GM19043 (cell line): ENCODE measurements around the gene GCLC.
"Not testable (repeated sequence)": the region's sequence is repeated elsewhere in the genome, so short reads cannot be mapped to it uniquely, and the experiment has no call there.

Experiments
- ATAC-seq: cut with Tn5 transposase; IDR thresholded peaks from one replicate; pipeline ENCODE4 v1.9.1; 2021; ENCODE audit warnings: low read depth; ENCODE audit not compliant: unreplicated experiment

Gene GCLC

DNA sequence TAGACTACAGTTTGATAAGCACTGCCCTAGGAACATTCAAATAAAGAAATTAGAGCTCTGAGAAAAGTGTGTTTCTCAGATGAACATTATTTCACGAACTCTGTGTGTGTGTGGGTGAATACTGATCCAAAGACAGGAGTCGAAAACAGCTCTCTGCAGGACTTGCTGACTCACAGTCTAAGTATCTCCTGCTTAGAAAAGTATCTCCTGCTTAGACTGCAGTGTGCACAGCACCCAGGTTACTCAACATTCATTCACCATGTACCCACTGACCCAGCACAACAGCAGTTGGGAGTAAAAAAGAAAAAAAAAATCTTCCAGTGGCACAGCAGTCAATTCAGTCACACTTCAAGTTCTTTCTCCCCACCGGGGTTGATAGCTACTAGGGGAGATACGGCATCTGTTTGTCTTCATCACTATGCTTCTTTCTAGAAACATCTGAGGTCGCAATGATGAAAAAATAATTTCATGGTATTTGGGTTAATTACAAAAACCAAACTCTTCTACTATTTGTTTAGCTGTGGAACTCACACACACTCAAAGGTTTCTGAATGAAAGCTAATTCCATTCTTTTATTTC is 48.0 kb downstream of the GCLC start:
- no peak for ATAC-seq

- ATAC-seq, result no peak
Observed at GRCh38 chr6:53495506-53496499, 49.1 kb downstream of the GCLC start.

GRCh38 chr6:53494076-53494475 is 50.8 kb downstream of the GCLC start:
- ATAC-seq, result no peak

DNA sequence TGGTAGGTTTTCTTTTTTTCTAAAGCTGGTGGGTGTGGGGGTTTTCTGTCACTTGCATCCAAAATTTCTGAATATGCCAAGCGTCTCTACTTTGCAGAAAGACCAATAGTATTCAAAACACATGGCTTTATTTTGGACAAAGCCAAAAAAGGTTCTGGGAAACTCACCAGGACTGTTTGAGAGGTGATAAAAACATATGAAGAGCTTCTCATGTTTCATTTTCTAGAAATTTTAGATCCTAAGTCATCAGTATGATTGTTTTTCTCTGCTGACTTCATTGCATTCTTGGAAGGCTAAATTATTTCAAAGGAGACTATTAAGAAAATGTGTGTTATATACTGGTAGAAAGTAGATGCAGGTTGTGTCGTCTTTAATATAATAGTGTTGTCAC is 51.3 kb downstream of the GCLC start:
- no peak for ATAC-seq

GRCh38 chr6:53492860-53493634 is 51.9 kb downstream of the GCLC start:
- no peak for ATAC-seq

DNA sequence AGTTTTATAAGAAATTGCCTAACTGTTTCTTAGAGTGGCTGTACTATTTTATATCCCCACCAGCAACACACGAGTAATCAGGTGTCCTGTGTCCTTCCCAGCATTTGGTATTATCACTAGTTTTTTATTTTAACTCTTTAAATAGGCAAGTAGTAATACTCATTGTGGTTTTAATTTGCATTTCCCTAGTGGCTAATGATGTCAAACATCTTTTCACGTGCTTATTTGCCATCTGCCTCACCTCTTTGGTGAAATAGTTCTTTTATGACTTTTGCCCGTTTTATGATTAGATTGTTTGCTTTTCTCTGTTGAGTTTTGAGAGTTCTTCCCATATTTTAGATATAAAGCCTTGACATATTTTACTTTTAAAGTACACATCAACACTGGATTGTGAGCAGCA is 57.8 kb downstream of the GCLC start:
- no peak for ATAC-seq

- no peak for ATAC-seq
Observed at GRCh38 chr6:53486679-53487078, 58.2 kb downstream of the GCLC start.

DNA sequence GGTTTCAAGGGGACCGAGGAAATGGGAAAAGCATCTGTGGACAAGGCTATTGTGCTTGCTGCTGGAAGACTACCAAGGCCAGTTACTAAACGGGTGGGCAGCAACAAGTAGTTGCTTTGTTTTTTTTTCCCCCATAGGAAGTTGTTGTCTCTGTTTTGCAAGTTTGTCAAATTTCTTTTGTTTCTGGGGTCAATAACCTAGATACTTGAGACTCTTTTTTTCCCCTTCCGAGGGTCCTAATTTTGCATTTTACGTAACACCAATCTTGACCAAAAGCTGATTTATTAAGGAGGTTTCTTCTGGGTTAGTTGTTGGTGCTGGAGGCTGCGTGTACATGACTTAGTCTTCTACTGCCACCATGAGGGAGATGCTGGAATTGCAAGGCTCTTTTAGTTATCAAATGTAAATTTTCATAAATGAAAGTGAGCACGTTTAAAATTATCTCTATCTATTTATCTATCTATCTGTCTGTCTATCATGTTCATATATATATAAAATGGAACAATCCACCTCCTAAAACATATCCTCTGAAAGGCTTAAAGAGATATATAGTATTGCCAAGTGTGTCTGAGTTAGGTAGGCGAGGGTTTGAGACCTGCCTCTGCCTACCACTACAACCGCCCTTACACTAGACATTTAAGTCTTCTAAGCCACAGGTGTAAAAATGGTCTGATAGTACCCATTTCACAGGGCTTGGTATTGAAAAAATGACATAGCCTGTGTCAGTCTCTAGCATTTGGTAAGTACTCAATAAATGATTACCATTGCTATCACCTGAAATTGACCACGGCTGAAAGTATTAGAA is 60.2 kb downstream of the GCLC start:
- ATAC-seq, result no peak

DNA sequence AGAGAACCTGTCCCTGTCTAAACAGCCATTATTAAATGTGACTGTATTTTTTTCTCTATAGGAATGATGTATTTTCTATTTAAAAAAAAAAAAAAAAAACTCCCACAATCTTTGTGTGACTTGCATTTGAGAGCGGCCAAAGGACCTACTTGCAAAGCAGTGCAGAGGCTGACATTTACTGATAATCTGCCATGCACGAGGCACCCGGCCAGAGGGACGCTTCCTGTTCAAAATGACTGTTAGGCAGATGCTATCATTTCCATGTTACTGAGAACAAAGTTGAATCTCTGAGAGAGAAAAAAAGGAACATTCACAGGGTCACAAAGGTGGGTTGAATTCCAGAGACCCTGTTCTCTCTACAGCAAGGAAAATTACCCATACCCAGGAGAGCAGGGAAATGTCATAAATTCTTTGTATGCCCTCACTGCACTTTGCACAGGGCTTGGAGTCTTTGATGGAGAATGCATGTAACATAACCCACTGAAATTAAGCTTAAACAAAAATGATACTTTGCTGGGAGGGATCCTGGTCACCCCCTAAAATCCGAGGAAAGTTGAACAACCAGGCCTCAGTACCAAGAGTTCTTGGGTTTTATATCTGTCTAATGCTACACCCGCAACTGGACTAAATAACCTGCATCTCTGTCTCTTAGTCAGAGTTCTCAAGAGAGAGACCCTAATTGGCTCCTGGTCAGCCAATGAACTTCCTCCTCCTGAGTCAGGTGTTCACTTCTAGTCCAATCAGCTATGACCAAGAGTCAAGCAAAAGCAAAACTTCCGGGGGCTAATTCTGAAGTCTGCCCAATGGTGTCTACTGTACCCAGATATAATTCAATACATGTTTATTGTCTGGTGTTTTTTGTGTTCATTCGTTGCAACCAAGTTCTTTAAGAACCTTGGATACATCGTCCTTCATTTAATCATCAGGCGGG is 61.2 kb downstream of the GCLC start:
- no peak for ATAC-seq

- no peak for ATAC-seq
Observed at GRCh38 chr6:53481323-53481722, 63.6 kb downstream of the GCLC start.

DNA sequence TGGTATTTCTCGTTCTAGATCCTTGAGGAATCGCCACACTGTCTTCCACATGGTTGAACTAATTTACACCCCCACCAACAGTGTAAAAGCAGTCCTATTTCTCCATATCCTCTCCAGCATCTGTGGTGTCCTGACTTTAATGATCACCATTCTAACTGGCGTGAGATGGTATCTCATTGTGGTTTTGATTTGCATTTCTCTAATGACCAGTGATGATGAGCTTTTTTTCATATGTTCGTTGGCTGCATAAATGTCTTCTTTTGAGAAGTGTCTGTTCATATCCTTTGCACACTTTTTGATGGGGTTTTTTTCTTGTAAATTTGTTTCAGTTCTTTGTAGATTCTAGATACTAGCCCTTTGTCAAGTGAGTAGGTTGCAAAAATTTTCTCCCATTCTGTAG is 64.1 kb downstream of the GCLC start:
- ATAC-seq, result not testable (repeated sequence)

DNA sequence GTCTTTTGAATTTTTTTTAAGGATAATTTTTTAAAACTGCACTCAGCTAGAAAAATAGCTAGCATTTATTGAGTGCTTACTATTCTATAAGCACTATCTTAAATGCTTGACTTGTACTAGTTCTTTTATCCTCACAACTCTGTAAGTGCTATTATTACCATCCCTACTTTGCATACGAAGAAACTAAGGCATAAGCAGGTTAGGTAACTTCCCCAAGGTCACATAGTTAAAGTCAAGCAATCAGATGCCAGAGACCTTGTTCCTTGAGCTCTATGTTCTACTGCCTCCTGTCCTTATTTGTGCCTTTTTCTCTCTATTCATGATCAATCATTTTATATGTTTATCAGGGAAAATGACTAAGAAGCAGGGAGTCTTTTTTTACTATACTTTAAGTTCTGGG is 65.0 kb downstream of the GCLC start:
- ATAC-seq, result no peak

- no peak for ATAC-seq
Observed at GRCh38 chr6:53476964-53477363, 67.9 kb downstream of the GCLC start.

- no peak for ATAC-seq
Observed at GRCh38 chr6:53474010-53474409, 70.9 kb downstream of the GCLC start.

- no peak for ATAC-seq
Observed at GRCh38 chr6:53469163-53469562, 75.7 kb downstream of the GCLC start.

DNA sequence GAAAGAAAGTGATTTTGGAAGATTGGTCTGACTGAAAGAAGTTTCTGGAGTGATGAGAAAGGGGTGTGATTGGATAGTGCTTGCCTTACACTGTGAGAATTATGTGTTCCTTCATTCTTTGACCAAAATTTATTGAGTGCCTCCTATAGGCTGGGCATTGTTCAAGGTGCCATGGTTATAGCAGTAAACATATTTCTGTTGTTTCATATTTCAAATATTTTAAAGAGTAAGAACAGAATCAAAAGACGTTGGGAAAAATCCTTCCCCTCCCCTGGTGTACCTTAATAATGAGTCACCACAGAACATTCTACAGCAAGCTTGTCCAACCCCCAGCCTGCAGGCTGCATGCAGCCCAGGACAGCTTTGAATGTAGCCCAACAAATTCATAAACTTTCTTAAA is 78.6 kb downstream of the GCLC start:
- no peak for ATAC-seq

DNA sequence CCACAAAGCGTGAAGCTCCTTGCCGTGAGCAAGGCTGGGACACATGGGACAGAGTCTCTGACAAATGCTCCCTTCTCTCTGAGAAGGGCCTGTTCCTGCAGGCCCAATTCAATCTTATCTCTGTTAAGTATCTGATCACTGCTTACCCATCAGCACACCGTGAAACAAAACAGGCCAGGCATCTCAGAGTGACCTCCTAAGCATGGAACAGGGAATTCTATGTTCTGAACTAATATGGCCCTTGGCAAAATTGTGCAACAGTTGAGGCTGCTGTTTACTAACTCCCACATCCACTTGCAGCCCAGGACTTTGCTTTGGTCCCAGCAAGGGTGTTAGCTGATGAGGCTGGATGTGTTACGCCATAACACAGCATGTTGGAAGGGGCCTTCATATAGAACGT is 79.2 kb downstream of the GCLC start:
- ATAC-seq, result no peak

DNA sequence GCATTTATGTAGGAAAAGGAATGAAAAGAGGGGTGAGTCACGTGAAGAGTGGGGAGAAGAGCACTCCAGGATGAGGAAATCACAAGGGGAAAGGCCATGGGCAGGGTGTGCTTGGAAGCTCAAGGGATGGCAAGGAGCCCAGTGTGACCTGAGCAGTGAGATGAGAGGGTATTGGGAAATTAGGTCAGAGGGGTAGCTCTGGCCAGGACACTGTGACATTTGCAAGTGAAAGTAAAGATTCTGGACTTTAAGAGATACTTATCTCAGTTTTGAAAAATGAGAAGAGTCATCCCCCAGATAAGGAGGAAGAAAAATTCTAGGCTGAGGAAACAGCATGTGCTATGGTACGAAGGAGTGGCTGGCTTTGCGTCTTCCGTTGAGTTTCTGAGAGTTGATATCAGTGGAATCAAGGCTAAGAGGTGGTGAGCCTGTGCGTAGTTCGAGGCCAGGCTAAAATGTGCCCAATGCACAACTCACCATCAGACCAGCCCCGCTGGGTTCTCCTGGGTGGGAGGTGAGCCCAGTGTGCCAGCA is 79.9 kb downstream of the GCLC start:
- no peak for ATAC-seq

DNA sequence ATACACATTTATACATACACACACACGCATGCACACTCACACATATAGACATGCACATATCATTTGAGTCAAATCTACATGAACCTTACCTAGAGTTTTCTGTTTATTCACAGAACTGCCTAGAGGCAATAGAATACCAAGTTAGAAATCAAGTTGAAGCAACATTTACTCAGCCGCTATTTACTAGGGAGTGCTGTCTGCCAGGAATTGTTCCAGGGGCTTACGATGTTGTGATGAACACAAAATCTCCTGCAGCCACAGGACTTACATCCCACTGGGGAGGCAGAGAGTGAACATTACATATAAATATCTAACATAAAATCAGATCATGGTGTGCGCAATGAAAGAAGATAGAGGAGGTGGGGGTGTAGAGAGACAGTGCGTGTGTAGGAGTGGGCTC is 80.4 kb downstream of the GCLC start:
- ATAC-seq, result no peak
